GM23338 (cell line): ENCODE measurements around the gene CPLX3.

Source experiments
- CREB1 ChIP-seq: fragments of 250-450 bp; sonication (Bioruptor Pico); IDR thresholded peaks from 2 replicates; pipeline ENCODE4 v1.5.0; 2020; ENCODE audit warnings: low read depth, mild to moderate bottlenecking, moderate library complexity
- CTCF ChIP-seq, 2 experiments: fragments of 200-600 bp in 1 of 2; sonication (generic) in 1 of 2; conservative IDR thresholded peaks; 2 replicates each; pipeline versions ENCODE4 v1.5.1 to v1.6.1; 2016 to 2017; ENCODE audit warnings: antibody characterized with exemption in 2 of 2, low read depth in 2 of 2, mild to moderate bottlenecking in 2 of 2, moderate library complexity in 1 of 2
- ETS1 ChIP-seq: IDR thresholded peaks from 2 replicates; pipeline ENCODE4 v1.6.1; 2016; ENCODE audit warnings: antibody characterized with exemption
- EZH2 ChIP-seq: fragments of 200-600 bp; sonication (generic); IDR thresholded peaks from one replicate; pipeline ENCODE4 v1.8.0; 2017; ENCODE audit warnings: antibody characterized with exemption, mild to moderate bottlenecking, low read depth; ENCODE audit not compliant: unreplicated experiment
- EZH2phosphoT487 ChIP-seq: fragments of 200-600 bp; sonication (generic); IDR thresholded peaks from one replicate; pipeline ENCODE4 v1.8.1; 2018; ENCODE audit warnings: antibody characterized with exemption; ENCODE audit not compliant: unreplicated experiment
- JUNB ChIP-seq: IDR thresholded peaks from one replicate; pipeline ENCODE4 v1.6.1; 2016; ENCODE audit warnings: antibody characterized with exemption; ENCODE audit not compliant: unreplicated experiment
- POLR2AphosphoS5 ChIP-seq: IDR thresholded peaks from 2 replicates; pipeline ENCODE4 v1.6.1; 2016; ENCODE audit warnings: antibody characterized with exemption, low read depth
- TF ChIP-seq, protein P1 (sequence below): IDR thresholded peaks from one replicate; pipeline ENCODE4 v1.6.1; 2018; ENCODE audit warnings: antibody characterized with exemption; ENCODE audit not compliant: unreplicated experiment

DNA sequence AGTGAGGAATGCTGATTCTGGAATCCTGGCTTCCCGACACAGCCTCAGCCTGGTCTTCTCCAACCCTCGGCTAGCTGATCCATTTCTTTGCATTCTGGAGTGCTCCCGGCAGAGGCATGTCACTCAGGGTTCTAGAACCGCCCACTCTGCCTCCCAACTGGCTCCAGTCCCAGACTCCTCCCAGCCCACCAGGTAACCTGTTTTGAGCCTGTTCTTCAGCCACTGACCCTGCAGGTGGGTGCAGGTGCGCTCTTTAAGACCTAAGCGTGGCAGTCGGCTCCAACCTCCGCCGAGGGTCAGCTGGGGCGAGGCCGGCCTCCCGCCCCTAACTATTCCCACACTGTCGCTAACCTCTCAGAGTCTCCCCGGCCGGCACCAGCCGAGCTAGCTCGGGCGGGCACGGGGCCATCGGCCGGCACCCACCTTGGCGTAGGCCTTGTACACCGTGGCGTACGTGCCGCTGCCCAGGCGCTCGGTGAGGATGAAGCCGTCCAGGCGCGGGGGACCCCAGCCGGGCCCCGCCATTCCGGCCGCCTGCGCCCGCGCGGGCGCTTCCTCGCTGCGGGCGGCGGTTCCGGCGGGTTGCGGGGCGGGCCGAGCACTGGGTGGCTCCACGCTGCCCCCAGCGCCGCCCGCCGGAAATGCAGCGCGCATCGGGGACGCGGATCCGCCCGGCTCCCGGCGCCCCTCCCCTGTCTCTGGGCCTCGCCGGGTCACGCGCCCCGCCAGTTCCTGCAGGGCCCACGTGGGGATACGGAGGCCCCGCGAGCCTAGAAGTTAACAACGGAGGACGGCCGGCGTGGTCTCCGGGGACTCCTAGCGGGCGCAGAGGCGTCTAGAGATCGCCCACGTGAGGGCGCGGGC, 16.4 kb downstream of the CPLX3 start, which contains the start of gene ULK3:
- peak; percentile 33 to 53 for TF ChIP-seq CTCF (conservative IDR thresholded peaks at IDR 0.05; ENCODE audit: low read depth in 2 of 2)
- no peak for TF ChIP-seq EZH2phosphoT487
- 0 out of 2 replicates have a peak, but pooled peaks have one; percentile 34 for TF ChIP-seq CREB1 (CRISPR knock-in tag)
- TF ChIP-seq POLR2AphosphoS5 = peak; percentile 92
- TF ChIP-seq, protein P1, sequence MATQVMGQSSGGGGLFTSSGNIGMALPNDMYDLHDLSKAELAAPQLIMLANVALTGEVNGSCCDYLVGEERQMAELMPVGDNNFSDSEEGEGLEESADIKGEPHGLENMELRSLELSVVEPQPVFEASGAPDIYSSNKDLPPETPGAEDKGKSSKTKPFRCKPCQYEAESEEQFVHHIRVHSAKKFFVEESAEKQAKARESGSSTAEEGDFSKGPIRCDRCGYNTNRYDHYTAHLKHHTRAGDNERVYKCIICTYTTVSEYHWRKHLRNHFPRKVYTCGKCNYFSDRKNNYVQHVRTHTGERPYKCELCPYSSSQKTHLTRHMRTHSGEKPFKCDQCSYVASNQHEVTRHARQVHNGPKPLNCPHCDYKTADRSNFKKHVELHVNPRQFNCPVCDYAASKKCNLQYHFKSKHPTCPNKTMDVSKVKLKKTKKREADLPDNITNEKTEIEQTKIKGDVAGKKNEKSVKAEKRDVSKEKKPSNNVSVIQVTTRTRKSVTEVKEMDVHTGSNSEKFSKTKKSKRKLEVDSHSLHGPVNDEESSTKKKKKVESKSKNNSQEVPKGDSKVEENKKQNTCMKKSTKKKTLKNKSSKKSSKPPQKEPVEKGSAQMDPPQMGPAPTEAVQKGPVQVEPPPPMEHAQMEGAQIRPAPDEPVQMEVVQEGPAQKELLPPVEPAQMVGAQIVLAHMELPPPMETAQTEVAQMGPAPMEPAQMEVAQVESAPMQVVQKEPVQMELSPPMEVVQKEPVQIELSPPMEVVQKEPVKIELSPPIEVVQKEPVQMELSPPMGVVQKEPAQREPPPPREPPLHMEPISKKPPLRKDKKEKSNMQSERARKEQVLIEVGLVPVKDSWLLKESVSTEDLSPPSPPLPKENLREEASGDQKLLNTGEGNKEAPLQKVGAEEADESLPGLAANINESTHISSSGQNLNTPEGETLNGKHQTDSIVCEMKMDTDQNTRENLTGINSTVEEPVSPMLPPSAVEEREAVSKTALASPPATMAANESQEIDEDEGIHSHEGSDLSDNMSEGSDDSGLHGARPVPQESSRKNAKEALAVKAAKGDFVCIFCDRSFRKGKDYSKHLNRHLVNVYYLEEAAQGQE = no peak
- TF ChIP-seq ETS1 = no peak
- no peak for TF ChIP-seq EZH2
- TF ChIP-seq JUNB = no peak
